Astrocyte (in vitro differentiated cells and primary cell): Measurements from ENCODE around the gene VTCN1. TPM values are rescaled to one million over a fixed set of nuclear protein-coding genes. Genes with fewer than 3 reads are reported as not detected.
"Not testable (repeated sequence)": the region's sequence is repeated elsewhere in the genome, so short reads cannot be mapped to it uniquely, and the experiment has no call there.

ENCODE experiments used
- DNase-seq: peaks from one replicate; pipeline ENCODE4 v3.0.0-alpha.2; 2010; ENCODE audit warnings: low read depth
- FAIRE-seq: peaks from 2 replicates; lab custom pipeline; 2011; peaks lifted over from hg19 to GRCh38; lab: Jason Lieb, UNC
- H2AFZ ChIP-seq: 2 replicates; pipeline ENCODE4 v1.6.0; 2012; ENCODE audit warnings: low read depth, low read length, inconsistent platforms
- H3K27ac ChIP-seq: 2 replicates; pipeline ENCODE4 v1.5.1; 2011; ENCODE audit warnings: low read depth, low read length, inconsistent platforms
- H3K27me3 ChIP-seq: 2 replicates; pipeline ENCODE4 v1.6.0; 2011; ENCODE audit warnings: low read length, inconsistent platforms; ENCODE audit not compliant: insufficient read depth
- H3K36me3 ChIP-seq: 2 replicates; pipeline ENCODE4 v1.5.1; 2011; ENCODE audit warnings: low read length, inconsistent platforms; ENCODE audit not compliant: insufficient read depth
- H3K4me1 ChIP-seq: 2 replicates; pipeline ENCODE4 v1.5.1; 2011; ENCODE audit warnings: low read length, inconsistent platforms; ENCODE audit not compliant: insufficient read depth
- H3K4me2 ChIP-seq: 2 replicates; pipeline ENCODE4 v1.6.0; 2012; ENCODE audit warnings: low read length, inconsistent platforms
- H3K4me3 ChIP-seq: 2 replicates; pipeline ENCODE4 v1.5.1; 2011; ENCODE audit warnings: low read depth, mild to moderate bottlenecking, low read length, inconsistent platforms; ENCODE audit not compliant: insufficient read depth
- H3K79me2 ChIP-seq: 2 replicates; pipeline ENCODE4 v1.6.0; 2012; ENCODE audit warnings: mild to moderate bottlenecking, low read length, inconsistent platforms; ENCODE audit not compliant: insufficient read depth
- H3K9ac ChIP-seq: 2 replicates; pipeline ENCODE4 v1.6.0; 2012; ENCODE audit warnings: mild to moderate bottlenecking, low read length, inconsistent platforms
- H3K9me3 ChIP-seq: 2 replicates; pipeline ENCODE4 v1.5.1; 2012; ENCODE audit warnings: low read depth, mild to moderate bottlenecking, low read length, inconsistent platforms; ENCODE audit not compliant: insufficient read depth
- H4K20me1 ChIP-seq: 2 replicates; pipeline ENCODE4 v1.6.0; 2012; ENCODE audit warnings: low read length, inconsistent platforms; ENCODE audit not compliant: insufficient read depth
- H3K27ac Mint-ChIP-seq: one replicate; pipeline ENCODE4 v1.8.0; 2021; ENCODE audit warnings: mild to moderate bottlenecking, mixed read lengths; ENCODE audit not compliant: unreplicated experiment
- H3K27me3 Mint-ChIP-seq: one replicate; pipeline ENCODE4 v1.8.0; 2021; ENCODE audit warnings: low read depth, mixed read lengths; ENCODE audit not compliant: unreplicated experiment
- H3K36me3 Mint-ChIP-seq: one replicate; pipeline ENCODE4 v1.8.0; 2021; ENCODE audit warnings: low read depth, mixed read lengths; ENCODE audit not compliant: unreplicated experiment
- H3K4me1 Mint-ChIP-seq: one replicate; pipeline ENCODE4 v1.8.0; 2021; ENCODE audit warnings: low read depth, mixed read lengths; ENCODE audit not compliant: unreplicated experiment
- H3K4me3 Mint-ChIP-seq: one replicate; pipeline ENCODE4 v1.8.0; 2021; ENCODE audit warnings: mild to moderate bottlenecking, moderate library complexity, mixed read lengths; ENCODE audit not compliant: unreplicated experiment
- H3K9me3 Mint-ChIP-seq: one replicate; pipeline ENCODE4 v1.8.0; 2021; ENCODE audit warnings: mild to moderate bottlenecking, mixed read lengths; ENCODE audit not compliant: unreplicated experiment
- EZH2 ChIP-seq: IDR thresholded peaks from 2 replicates; pipeline ENCODE4 v1.6.1; 2012; ENCODE audit warnings: mild to moderate bottlenecking, low read length, inconsistent platforms; ENCODE audit not compliant: insufficient read depth
- total RNA-seq: library from RNA; stranded (reverse); gene quantifications from 2 replicates; pipeline ENCODE4 v1.2.1, GENCODE V29; 2021
- TF ChIP-seq, protein P1 (sequence below): IDR thresholded peaks from 2 replicates; pipeline ENCODE4 v1.5.1; 2011; ENCODE audit warnings: low read depth, mild to moderate bottlenecking, inconsistent platforms, low read length, moderate library complexity; ENCODE audit not compliant: insufficient read depth

Gene VTCN1
- total RNA-seq, 1 donor from 2014 or later: 1.3 TPM

DNA sequence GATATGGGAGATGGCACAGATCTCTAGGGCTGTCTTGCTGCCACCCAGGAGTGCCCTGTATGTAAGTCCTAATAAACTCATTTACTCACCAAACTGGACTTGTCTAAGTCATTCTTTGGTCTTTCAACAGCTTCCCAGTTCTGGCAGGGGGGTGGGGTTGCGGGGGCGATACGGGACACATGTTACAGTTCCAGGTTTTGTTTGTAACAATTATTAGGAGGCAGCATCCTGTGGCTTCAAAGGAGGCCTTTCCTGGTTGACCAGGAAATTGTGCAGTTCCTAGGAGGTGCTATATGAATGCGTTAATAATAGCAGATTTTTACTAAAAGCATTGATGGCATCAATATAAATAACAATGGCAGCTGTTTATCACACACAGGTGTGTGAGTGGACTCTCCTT is 46.5 kb downstream of the VTCN1 start:
- H3K4me3 Mint-ChIP-seq: no peak overlapping the region
- no peaks in the 10 kb centered on the region for H3K36me3 Mint-ChIP-seq
- peaks cover 6% of the 10 kb centered on the region for H3K9me3 Mint-ChIP-seq
- no peak for DNase-seq
- Histone ChIP-seq H2AFZ (no peak overlapping the region), H4K20me1 (no peaks in the 10 kb centered on the region), H3K9me3 (no peaks in the 10 kb centered on the region), H3K4me2 (no peak overlapping the region), H3K79me2 (no peaks in the 10 kb centered on the region), H3K27ac (no peak overlapping the region), H3K27me3 (no peaks in the 10 kb centered on the region), H3K9ac (no peak overlapping the region), H3K36me3 (no peaks in the 10 kb centered on the region), H3K4me3 (no peak overlapping the region), H3K4me1 (no peaks in the 10 kb centered on the region)
- peaks cover 2% of the 10 kb centered on the region for H3K4me1 Mint-ChIP-seq
- H3K27ac Mint-ChIP-seq: no peak overlapping the region
- no peaks in the 10 kb centered on the region for H3K27me3 Mint-ChIP-seq
- FAIRE-seq: no peak
- TF ChIP-seq, protein P1, sequence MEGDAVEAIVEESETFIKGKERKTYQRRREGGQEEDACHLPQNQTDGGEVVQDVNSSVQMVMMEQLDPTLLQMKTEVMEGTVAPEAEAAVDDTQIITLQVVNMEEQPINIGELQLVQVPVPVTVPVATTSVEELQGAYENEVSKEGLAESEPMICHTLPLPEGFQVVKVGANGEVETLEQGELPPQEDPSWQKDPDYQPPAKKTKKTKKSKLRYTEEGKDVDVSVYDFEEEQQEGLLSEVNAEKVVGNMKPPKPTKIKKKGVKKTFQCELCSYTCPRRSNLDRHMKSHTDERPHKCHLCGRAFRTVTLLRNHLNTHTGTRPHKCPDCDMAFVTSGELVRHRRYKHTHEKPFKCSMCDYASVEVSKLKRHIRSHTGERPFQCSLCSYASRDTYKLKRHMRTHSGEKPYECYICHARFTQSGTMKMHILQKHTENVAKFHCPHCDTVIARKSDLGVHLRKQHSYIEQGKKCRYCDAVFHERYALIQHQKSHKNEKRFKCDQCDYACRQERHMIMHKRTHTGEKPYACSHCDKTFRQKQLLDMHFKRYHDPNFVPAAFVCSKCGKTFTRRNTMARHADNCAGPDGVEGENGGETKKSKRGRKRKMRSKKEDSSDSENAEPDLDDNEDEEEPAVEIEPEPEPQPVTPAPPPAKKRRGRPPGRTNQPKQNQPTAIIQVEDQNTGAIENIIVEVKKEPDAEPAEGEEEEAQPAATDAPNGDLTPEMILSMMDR: no peak
- TF ChIP-seq EZH2: no peak

DNA sequence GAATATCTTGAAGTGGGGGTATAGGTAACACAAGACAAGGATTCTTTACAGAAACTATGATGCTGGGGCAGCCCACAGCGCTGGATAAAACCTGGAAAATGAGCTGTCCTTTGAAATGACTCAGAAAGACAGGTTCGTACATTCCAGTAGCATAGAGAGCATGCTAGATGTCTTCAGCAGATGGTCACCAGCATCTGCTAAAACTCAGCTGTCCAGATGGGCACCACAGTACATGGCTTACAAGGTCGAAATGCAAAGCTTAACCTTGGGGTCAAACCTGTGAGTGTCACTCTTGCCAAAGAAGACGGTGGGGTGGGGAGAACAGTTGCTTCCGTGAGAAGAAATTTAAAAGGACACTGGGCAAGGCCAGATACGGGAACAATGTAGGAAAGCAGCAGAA is 47.9 kb downstream of the VTCN1 start:
- Histone ChIP-seq H3K4me2 (no peak overlapping the region), H3K9me3 (no peaks in the 10 kb centered on the region), H3K79me2 (no peaks in the 10 kb centered on the region), H4K20me1 (no peaks in the 10 kb centered on the region), H2AFZ (no peak overlapping the region), H3K36me3 (no peaks in the 10 kb centered on the region), H3K27me3 (no peaks in the 10 kb centered on the region), H3K9ac (no peak overlapping the region), H3K4me1 (no peaks in the 10 kb centered on the region), H3K4me3 (no peak overlapping the region), H3K27ac (no peak overlapping the region)
- Mint-ChIP-seq H3K27me3 (no peaks in the 10 kb centered on the region), H3K9me3 (peaks cover 6% of the 10 kb centered on the region), H3K36me3 (no peaks in the 10 kb centered on the region), H3K4me1 (peaks cover 2% of the 10 kb centered on the region), H3K4me3 (no peak overlapping the region), H3K27ac (no peak overlapping the region)
- no peak for DNase-seq
- FAIRE-seq: no peak
- TF ChIP-seq, protein P1: no peak
- no peak for TF ChIP-seq EZH2

- H3K4me1 ChIP-seq: no peaks in the 10 kb centered on the region
- no peak for FAIRE-seq
- no peaks in the 10 kb centered on the region for H3K79me2 ChIP-seq
- DNase-seq: no peak
- H3K27ac ChIP-seq: no peak overlapping the region
- no peak overlapping the region for H3K9ac ChIP-seq
- H3K4me2 ChIP-seq: no peak overlapping the region
- Mint-ChIP-seq H3K27ac (no peak overlapping the region), H3K36me3 (no peaks in the 10 kb centered on the region), H3K4me3 (no peak overlapping the region), H3K27me3 (no peaks in the 10 kb centered on the region), H3K9me3 (peaks cover 6% of the 10 kb centered on the region), H3K4me1 (peaks cover 2% of the 10 kb centered on the region)
- no peak overlapping the region for H2AFZ ChIP-seq
- H3K9me3 ChIP-seq: no peaks in the 10 kb centered on the region
- no peaks in the 10 kb centered on the region for H4K20me1 ChIP-seq
- no peaks in the 10 kb centered on the region for H3K36me3 ChIP-seq
- H3K27me3 ChIP-seq: no peaks in the 10 kb centered on the region
- TF ChIP-seq, protein P1: no peak
- no peak for TF ChIP-seq EZH2
- H3K4me3 ChIP-seq: no peak overlapping the region
Measured at GRCh38 chr1:117161887-117162286, 48.8 kb downstream of the VTCN1 start.

- FAIRE-seq, H3K27ac Mint-ChIP-seq: not testable (repeated sequence)
Measured at GRCh38 chr1:117151305-117151704, 59.4 kb downstream of the VTCN1 start.

More at GRCh38 chr1:117151305-117151704, 59.4 kb downstream of the VTCN1 start:
- not testable (repeated sequence) for H3K9me3 Mint-ChIP-seq, H3K27ac ChIP-seq, H3K36me3 Mint-ChIP-seq, H2AFZ ChIP-seq, H3K27me3 Mint-ChIP-seq, H3K9me3 ChIP-seq, H3K79me2 ChIP-seq, H3K27me3 ChIP-seq, H3K4me2 ChIP-seq, H3K4me3 ChIP-seq, H4K20me1 ChIP-seq, DNase-seq, H3K4me3 Mint-ChIP-seq, H3K36me3 ChIP-seq, H3K9ac ChIP-seq
- H3K4me1 ChIP-seq: peaks cover 14% of the 10 kb centered on the region
- H3K4me1 Mint-ChIP-seq: peaks cover 17% of the 10 kb centered on the region
